HG03378 (cell line): ENCODE data around the gene ZNF202.
"Not testable (repeated sequence)": the region's sequence is repeated elsewhere in the genome, so short reads cannot be mapped to it uniquely, and the experiment has no call there.

Experiments used
- ATAC-seq: cut with Tn5 transposase; IDR thresholded peaks from one replicate; pipeline ENCODE4 v1.9.1; 2021; ENCODE audit warnings: mild to moderate bottlenecking, moderate library complexity; ENCODE audit not compliant: unreplicated experiment

The ZNF202 gene

DNA sequence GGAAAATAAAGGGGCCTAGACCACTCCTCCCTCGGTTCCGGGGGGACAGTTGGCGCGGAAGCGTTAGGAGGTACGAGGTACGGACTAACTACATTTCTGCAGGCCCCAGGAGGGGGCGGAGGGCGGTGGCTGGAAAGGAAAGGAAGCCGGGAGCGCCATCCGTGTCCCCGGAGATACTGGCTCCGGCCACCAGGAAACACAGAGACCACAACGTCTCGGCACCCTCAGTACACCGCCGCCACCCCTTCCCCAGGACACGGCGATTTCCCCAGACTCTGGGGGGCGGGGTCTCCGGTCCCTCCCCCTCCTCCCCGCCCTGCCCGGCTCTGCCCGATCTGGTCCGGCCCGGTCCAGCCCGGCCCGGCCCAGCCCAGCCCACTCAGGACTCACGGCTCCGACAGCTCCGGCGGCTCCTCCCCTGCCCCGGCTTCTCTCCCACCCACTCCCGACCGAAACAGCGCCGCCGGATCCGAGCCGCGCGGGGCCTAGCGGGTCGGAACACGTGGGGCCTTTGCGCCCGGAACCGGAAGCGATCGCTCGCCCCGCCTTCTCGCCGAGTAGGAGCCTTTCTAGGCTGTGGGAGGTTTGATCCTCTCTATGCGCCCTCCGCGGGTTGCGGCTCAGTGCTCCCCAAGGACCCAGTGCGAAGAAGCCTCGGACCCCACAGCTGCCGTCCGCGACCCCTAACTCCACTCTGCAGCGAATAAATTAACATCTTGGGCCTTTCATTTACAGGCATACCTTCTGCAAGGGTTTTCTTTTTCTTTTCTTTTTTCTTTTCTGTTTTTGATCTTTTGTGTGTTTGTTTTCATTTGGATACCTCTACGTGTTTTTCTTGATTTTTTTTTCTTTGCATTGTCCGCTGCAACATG is at the start of gene ZNF202:
Gene ZNF202, minus strand, starts transcription at position 502 of the 872 bp plus-strand sequence. CDS start 10,772 bp downstream, outside the sequence.
- ATAC-seq: peak; percentile 96

DNA sequence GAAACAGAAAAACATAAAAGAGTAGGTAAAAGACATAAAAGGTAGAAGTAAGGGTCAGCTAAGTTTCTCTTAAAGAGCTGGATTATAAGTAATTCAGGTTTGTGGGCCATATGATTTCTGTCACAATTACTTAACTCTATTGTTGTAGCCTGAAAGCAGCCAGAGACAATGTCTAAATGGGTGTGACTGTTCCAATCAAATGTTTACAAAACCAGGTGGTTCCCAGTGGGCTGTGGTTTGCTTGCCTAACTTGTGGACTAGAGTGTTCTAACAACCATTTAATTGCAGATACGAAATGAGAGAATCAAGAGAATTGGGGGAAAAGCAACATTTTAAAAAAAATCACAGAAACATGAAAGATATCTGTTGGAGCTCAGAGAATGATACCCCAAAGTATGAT is 42.1 kb upstream of the ZNF202 start:
- no peak for ATAC-seq

DNA sequence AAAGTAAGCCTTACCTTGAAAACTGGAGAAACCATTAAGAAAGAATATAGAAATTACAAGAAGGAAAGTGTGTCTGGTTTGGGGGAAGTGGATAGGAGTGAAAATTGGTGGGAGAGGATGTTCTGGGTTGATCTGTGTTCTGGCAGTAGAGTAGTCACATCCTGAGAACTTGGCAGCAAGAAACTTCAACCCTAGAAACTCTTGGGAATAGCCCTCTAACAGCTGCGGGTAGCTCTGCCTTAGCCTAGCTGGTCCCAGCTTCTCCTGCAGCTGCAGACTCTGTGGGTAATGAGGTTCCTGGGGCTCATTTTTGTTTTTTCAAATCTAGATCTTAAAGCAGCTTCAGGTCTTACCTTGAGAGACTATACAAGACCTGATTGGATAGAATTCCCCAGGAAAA is 37.1 kb upstream of the ZNF202 start:
- ATAC-seq: no peak

DNA sequence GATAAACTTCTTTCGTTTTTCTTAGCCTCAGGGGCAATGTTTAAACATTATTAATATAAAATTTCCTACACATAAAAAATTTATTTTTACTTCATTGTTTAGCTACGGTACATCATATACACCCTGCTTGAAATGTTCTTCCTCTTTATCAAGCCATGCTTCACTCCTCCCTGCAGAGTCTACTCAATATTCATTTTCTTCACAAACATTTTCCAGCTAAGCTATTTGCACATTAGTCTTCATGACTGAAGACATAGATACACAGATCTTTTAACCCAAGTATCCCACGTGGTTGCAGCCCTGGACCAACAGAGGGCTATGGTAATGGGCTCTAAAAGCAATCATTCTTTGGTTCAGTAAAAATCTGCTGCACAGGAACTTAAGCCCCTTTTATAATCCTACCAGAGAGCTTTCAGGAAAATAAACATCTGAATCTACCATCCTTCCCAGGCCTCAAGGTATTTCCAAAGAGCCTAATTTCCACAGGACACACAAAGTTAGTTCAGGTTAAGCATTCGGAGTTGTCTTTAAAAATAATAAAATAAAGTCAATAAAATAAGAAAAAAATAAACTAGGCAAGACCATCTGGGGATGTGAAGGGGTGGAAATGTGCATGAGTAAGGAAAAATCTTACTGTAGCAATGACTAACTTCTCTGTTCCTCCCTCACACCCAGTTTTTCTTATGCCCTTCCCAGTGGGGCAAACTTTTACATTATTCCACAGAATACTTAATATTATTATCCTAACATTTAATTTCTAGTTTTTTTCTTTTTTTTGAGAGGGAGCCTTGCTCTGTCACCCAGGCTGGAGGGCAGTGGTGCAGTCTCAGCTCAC is 34.5 kb upstream of the ZNF202 start:
- ATAC-seq: no peak

DNA sequence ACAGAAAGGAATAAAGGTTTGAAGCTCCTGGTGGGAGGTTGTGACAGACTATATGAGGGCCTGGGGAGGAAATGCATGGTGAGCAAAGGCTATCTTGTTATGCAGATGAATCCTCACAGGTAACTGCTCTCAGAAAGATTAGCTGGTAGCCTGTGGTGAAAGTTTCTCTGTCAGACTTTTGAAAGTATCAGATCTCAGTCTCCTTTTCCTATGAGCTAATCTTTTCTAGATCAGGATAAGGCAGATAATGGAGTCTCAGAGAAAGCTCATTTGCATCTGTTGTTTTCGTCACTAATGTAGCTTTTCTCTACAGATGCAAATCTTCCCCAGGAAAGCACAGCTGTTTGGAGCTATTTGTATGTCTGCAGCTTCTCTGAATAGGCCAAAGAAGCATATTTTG is 33.8 kb upstream of the ZNF202 start:
- no peak for ATAC-seq

DNA sequence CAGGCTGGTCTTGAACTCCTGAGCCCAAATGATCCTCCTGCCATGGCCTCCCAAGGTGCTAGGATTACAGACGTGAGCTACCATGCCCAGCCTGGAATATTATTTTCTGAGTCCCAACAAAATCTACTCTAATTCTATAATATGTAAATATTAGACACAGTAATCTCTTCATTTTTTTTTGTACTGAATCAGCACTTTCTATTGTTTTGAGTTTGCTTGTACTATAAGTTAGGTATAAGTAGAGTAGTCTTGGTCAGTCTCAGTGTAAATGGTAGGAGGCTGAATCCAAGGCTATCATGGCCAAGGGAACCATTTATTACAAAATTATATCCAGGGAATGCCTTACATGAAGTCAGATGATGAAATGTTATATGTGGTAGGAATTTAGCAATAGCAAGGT is 32.5 kb upstream of the ZNF202 start:
- no peak for ATAC-seq

DNA sequence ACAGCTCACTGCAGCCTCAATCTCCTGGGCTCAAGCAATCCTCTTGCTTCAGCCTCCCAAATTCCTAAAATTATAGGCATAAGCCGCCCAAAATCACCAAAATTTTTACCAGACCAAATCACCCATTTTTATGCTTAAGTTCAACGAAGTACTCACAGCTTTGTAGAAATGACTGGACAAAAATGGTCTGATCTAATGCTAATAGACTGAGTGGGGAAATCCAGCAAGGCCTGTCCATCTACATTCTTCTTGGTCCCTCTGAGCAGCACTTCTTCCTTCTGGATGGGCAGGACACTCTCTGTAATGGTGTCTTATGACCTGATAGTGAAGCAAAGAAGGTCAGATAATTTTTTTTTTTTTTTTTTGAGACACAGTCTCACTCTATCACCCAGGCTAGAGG is 31.6 kb upstream of the ZNF202 start:
- ATAC-seq: no peak

DNA sequence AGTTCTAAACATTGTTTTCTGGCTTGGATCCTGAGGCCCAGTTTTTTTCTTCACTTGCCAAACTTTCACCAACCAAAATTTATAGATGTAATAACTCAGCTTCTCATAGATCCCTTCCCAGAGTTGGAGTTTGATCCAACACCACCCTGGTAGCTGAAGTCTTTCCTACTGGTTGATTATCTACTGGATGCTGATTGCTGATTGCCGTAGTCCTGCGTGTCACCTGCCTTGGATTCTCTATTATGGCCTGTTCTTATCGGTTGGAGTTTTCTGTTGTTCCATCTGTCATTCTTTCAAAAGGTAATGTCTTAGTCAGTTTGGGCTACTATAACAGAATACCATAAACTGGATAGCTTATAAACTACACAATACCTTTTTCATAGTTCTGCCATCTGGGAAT is 30.2 kb upstream of the ZNF202 start:
- ATAC-seq: no peak

DNA sequence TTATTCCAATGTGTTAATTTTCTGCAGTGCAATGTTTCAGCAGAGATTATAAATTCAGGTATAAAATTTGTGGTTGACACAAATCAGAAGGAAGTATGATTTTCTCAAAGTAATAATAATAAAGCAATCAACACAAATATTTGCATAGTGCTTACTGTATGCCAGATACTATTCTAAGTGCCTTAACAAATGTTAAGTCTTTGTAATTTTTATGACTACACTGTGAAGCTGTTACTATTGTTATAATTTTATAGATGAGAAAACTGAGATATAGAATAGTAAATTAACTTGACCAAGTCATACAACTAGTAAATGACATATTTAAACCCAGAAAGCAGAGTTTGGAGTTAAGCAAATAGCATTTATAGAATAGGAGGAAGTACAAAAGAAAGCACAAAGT is 29.3 kb upstream of the ZNF202 start:
- no peak for ATAC-seq

DNA sequence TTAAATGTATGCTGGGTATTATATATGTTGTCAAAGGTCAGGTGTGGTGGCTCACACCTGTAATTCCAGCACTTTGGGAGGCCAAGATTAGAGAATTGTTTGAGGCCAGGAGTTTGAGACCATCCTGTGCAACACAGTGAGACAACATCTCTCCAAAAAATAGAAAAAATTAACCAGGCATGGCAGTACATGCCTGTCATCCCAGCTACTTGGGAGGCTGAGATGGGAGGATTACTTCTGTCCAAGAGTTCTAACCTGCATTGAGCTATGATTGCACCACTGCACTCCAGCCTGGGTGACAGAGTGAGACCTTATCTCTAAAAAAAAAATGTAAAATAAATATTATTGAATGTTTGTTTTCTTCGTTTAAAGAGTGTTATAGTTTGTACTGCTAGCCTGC is 24.1 kb upstream of the ZNF202 start:
- no peak for ATAC-seq

DNA sequence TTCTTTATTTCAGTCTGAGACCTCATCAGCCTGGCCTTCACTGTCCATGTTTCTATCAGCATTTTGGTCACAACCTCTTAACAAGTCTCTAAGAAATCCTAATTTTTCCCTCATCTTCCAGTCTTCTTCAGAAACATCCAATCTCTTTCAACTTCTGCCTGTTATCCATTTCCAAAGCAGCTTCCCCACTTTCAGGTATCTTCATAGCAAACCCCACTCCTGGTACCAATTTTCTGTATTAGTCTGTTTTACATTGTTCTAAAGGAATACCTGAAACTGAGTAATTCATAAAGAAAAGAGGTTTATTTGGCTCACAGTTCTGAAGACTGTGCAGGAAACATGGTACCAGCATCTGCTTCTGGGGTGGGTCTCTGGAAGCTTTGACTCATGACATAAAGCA is 21.0 kb upstream of the ZNF202 start:
- no peak for ATAC-seq

DNA sequence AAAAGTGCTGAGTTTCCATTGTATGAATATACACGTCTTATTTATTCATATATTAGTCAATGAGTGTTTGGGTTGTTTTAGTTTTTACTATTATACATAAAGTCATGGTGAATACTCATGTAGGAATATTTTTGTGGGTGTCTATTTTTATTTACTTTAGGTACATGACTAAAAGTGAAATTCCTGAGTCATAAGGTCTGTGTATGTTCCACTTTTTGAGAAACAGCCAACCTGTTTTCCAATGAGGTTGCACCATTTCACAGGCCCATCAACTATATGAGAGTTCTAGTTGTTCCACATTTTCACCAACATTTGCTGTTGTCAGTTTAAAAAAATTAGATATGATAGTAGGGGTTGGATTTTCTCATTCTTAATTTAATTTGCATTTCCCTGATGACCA is 19.4 kb upstream of the ZNF202 start:
- ATAC-seq: peak; percentile 91

DNA sequence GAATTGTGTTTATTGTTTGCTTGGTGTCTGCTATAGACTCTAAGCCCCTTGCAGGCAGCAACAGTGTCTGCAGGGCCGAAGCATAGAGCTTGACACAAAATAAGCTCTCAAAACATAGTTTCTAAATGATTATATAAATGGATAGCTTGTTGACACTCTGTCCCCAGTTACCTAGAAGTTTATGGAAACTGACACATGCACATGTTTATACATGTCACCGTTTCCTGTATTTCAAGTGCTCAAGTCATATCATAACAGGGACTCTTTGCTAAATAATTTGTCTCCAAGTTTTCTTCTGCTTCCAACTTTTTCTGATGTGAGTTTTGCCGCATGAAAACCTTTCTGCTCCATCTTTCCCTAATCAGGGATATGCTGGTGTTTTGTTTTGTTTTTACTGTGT is 16.5 kb upstream of the ZNF202 start:
- ATAC-seq: no peak

DNA sequence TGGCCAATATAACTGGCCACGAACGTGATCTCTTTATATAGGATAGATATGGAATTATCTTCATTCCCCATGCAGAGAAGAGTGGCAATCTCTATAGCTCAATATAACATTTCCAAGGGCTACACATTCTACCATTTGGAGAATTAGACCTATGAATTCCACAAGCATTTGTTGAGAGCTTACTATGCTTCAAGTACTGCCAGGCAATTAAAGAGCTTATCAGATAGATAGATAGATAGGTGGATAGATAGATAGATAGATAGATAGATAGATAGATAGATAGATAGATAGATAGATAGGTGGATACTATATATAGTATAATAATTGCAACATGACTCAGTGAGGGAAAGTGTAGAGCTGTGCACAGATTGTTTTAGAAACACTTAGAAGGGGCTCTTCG is 14.4 kb upstream of the ZNF202 start:
- ATAC-seq: no peak

DNA sequence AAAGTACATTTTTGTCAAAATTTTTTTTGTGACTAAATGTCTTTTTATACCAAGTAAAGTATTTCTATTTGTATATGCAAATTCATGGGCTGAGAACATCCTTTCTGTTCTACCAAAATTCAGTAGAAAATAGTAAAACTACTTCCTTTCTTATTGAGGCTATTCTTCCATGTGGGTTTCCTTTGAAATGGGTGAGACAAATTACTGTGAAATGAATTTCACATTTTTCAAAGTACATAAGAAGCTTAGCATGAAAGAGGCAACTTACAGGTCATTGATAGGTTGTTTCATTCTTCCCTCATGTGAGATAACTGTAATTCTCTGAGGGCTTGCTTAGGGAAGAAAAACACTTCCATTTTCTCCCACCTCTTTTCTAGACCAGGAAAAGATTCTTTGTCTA is 13.9 kb upstream of the ZNF202 start:
- ATAC-seq: no peak

DNA sequence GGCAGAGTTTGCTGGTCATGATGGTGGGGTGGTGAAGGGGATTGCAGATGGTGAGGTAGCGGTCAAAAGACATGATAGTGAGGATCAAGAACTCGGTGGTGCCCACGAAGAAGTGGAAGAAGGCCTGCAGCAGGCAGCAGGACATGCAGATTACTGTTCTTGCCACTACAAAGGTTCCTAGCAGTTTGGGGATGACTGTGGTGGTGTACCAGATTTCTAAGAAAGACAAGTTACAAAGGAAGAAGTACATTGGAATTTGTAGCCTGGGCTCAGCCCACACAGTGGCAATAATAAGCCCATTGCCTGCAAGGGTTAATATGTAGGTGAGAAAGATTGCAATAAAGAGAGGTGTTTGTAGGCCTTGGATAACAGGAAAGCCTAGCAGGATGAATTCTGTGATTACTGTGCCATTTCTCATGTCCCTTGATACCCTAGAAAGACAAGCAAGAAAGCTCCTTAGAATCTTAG is 12.7 kb upstream of the ZNF202 start, which contains the start of gene OR6X1:
Gene OR6X1, minus strand, starts transcription at position 418 of the 468 bp plus-strand sequence. Its CDS starts 0 bp downstream, at position 418.
- ATAC-seq: no peak

DNA sequence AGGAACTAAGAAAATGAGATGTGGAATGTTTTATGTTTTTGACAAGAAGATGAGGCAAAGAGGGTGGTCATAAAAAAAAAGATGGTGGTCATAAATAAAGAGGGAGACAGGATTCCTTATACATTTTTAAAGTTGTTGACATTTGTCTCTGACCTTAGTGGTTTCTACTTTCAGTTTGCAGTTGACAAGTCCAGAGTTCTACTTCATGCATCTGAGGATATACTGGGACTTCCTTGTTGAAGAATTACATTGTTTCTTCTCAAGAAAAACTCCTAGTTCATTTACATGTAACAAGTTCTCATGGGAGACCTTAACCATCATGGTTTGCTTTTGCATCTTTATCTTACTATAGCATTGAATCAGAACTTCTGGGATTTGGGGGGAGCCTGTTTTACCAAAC is 11.7 kb upstream of the ZNF202 start:
- ATAC-seq: no peak

DNA sequence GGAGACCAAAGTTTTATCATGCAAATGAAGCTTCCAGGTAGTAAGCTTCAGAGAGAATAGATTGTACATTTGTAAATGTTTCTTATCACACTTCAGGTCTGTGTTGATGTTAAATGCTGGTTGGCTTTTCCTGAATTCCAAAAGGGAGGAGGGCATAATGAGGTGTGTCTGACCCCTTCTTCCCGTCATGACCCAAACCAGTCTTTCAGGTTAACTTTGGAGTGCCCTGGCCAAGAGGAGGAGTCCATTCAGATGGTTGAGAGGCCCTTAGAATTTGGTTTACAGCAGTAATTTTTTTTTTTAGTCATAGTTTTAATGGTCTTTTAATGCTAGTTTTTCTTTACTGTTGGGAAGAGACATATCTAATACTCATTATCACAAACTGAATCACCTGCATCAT is 10.3 kb upstream of the ZNF202 start:
- ATAC-seq: no peak

DNA sequence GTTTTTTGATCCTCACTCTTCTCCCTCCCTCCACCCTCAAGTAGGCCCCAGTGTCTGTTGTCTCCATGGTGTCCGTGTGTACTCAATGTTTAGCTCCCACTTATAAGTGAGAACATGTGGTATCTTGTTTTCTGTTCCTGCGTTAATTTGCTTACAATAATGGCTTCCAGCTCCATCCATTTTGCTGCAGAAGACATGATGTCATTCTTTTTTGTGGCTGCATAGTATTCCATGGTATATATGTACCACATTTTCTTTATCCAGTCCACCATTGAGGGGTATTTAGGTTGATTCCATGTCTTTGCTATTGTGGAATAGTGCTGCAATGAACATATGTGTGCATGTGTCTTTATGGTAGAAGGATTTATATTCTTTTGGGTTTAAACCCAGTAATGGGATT is 6.9 kb upstream of the ZNF202 start:
- not testable (repeated sequence) for ATAC-seq

DNA sequence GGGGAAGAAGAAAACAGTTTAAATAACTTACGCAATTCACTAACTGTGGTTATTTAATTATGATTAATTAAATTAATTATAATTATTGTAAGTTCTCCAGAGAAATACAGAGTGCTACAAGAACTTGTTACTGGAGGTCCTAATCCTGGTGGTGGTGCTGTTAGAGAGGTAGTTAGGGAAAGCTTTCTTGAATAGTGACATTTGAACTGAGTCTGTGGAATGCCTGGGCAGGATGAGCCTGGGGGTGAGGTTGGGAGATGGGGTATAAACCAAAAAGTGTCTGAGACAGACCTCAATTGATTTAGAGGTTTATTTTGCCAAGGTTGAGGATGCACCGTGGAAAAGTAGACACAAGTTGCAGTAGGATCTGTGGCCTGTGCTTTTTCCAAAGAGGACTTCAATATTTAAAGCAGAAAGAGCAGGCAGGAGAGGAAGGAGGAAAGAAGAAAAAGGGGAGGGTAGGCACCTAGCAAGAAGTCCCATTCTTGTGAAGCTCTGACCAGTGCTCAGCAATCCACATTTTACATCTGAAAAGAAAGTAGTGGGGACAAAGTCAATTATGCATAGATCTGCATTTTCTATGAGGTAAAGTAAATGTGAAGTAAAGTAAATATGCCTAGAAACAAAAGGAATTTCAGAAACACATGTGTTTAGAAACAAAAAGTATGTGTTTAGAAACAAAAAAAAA is 4.4 kb upstream of the ZNF202 start:
- ATAC-seq: no peak

DNA sequence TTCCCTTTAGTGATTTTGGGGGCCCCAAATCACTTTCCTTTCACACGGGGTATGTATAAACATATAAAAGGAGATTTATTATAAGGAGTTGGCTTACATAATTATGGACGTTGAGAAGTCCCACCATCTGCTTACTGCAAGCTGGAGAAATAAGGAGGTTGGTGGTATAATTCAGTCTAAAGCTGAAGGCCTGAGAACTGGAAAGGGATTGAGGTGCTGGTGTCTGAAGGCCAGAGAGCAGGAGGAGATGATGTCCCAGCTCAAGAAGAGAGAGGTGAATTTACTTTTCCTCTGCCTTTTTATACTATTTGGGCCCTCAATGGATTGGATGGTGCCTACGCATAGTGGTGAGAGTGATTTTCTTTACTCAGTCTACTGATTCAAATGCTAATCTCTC is 1.3 kb upstream of the ZNF202 start:
- ATAC-seq: no peak
